D721Med (cell line): ENCODE measurements around the gene PDE1C.

Source experiments
- DNase-seq: peaks from one replicate; pipeline ENCODE4 v3.0.0; 2011; ENCODE audit warnings: low spot score; ENCODE audit not compliant: insufficient read length
- FAIRE-seq: peaks from 2 replicates; lab custom pipeline; 2011; peaks lifted over from hg19 to GRCh38; lab: Jason Lieb, UNC
- CTCF ChIP-seq: IDR thresholded peaks from 2 replicates; pipeline ENCODE4 v1.5.1; 2012; ENCODE audit warnings: mild to moderate bottlenecking, control low read depth; ENCODE audit not compliant: insufficient read depth; ENCODE audit errors: missing control alignments

PDE1C gene

GRCh38 chr7:31958226-31958625, 112.0 kb downstream of the PDE1C start:
- no peak for FAIRE-seq
- no peak for TF ChIP-seq CTCF
- DNase-seq = no peak

DNA sequence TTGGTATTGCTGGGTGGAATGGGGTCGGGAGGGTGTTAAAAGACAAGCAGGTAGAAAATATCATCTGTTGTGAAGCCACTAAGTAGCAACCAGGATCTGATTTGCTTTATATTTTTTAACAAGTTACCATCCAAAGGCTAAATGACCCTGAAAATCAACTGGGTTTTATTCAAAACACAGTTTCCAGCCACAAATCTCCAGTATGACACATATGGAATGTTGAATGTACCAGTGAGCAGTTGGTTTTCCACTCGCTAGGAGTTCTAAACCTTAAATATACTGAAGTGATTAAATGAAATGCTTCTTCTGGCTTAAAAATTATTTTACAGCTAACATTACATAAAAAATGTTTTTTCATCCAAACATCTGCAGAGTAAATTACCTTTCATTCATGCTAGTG, 112.5 kb downstream of the PDE1C start:
- DNase-seq (no peak), FAIRE-seq (no peak)
- no peak for TF ChIP-seq CTCF

GRCh38 chr7:31957090-31957720, 113.0 kb downstream of the PDE1C start:
- DNase-seq (no peak), FAIRE-seq (no peak)
- TF ChIP-seq CTCF = no peak

DNA sequence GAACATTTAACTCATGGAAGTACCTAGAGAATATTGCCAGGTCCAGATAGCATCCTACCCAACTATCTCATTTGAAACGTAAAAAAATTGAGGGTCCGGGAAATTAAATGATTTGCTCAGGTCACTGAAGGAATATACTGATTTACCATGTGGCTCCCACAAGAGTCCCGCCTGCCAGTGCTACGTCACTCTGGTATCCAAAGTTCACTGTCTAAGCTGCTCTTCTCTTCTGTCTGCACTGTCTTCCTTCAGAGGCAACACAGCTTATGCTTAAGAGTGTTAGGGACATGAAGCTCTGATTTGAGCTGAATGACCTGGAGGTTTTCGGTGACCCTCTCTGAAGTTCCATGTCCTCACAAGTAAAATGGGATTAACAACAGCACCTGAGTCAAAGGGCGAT, 114.6 kb downstream of the PDE1C start:
- FAIRE-seq = no peak
- DNase-seq = no peak
- TF ChIP-seq CTCF = no peak

- DNase-seq (no peak), FAIRE-seq (no peak)
- no peak for TF ChIP-seq CTCF
These were observed 115.2 kb downstream of the PDE1C start for GRCh38 chr7:31955021-31955420.

GRCh38 chr7:31954500-31954899, 115.7 kb downstream of the PDE1C start:
- DNase-seq = no peak
- no peak for FAIRE-seq
- no peak for TF ChIP-seq CTCF

DNA sequence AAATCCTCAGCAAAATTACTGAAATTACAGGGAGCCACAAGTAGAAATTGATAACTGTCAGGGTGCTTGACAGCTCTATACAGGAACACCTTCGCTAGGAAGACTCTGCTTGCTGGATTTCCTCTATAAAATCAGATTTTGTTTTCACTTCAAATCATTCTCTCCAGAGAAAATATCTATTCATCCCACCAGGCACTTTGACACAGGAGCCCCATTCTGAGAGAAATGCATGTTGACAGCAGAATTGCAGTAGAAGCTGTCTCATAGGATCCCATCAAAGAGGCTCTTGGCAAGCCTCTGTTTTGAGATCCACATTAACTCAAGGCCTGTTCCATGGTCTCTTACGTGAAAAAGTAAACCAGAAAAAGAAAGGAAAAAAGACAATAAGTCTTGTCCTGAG, 116.8 kb downstream of the PDE1C start:
- no peak for TF ChIP-seq CTCF
- FAIRE-seq (no peak), DNase-seq (no peak)
